HG03135 (cell line): ENCODE measurements around the gene ZNF662.

Experiments used
- ATAC-seq: cut with Tn5 transposase; IDR thresholded peaks from one replicate; pipeline ENCODE4 v1.9.1; 2021; ENCODE audit warnings: mild to moderate bottlenecking, moderate library complexity; ENCODE audit not compliant: unreplicated experiment

The ZNF662 gene

GRCh38 chr3:42935472-42935871 lies 29.5 kb downstream of the ZNF662 start:
- ATAC-seq = no peak

GRCh38 chr3:42936157-42936981 lies 30.4 kb downstream of the ZNF662 start:
- ATAC-seq = no peak

- ATAC-seq = no peak
These were observed 31.4 kb downstream of the ZNF662 start for GRCh38 chr3:42937334-42937733.

- ATAC-seq = no peak
These were observed 36.8 kb downstream of the ZNF662 start for GRCh38 chr3:42942693-42943092.

GRCh38 chr3:42946050-42946449 lies 40.1 kb downstream of the ZNF662 start:
- ATAC-seq = no peak

- ATAC-seq = no peak
These were observed 51.6 kb downstream of the ZNF662 start for GRCh38 chr3:42957573-42957972.

GRCh38 chr3:42960282-42960681 lies 54.3 kb downstream of the ZNF662 start:
- ATAC-seq = no peak

- ATAC-seq = no peak
These were observed 54.8 kb downstream of the ZNF662 start for GRCh38 chr3:42960786-42961185.

GRCh38 chr3:42961633-42962032 lies 55.7 kb downstream of the ZNF662 start:
- ATAC-seq = no peak

- no peak for ATAC-seq
These were observed 57.3 kb downstream of the ZNF662 start for GRCh38 chr3:42963269-42963668.

GRCh38 chr3:42964266-42964665 lies 58.3 kb downstream of the ZNF662 start:
- no peak for ATAC-seq
